Measurements from ENCODE around the gene IRS2. TPM values are rescaled to one million over a fixed set of nuclear protein-coding genes. Genes with fewer than 3 reads are reported as not detected.

IRS2 gene
- polyA plus RNA-seq, 1 of the 3 experiments (the other 2 are of a cell fraction): 7.0 TPM

- no peak for TF ChIP-seq FOXJ3 (CRISPR knock-in tag; IDR thresholded peaks at IDR 0.05)
- TF ChIP-seq FOXM1 (IDR thresholded peaks at IDR 0.05; ENCODE audit: low read depth): no peak
- TF ChIP-seq CTCF (IDR thresholded peaks at IDR 0.05): no peak
- no peak for TF ChIP-seq RCOR1 (IDR thresholded peaks at IDR 0.05; ENCODE audit: low read length)
- TF ChIP-seq RXRA (IDR thresholded peaks at IDR 0.05; ENCODE audit: borderline replicate concordance, low read depth): no peak
- no peak for TF ChIP-seq FOSL2 (IDR thresholded peaks at IDR 0.05; ENCODE audit: borderline replicate concordance, low read depth)
- POLR2A ChIA-PET: no interaction called here
Measured at GRCh38 chr13:109819874-109820273, 33.5 kb upstream of the IRS2 start.

GRCh38 chr13:109818886-109819285 is 32.5 kb upstream of the IRS2 start:
- peaks cover 6% of the 10 kb centered on the region for H3F3A ChIP-seq (replicated peaks; ENCODE audit: insufficient read depth)
- H3K79me2 ChIP-seq (ENCODE audit: insufficient read depth): no peaks in the 10 kb centered on the region
- H3K27ac ChIP-seq (ENCODE audit: low read depth in 2 of 2, low read length in 1 of 2): no peak overlapping the region
- ChIA-PET POLR2A (no interaction called here), CTCF (no interaction called here)
- no peaks in the 10 kb centered on the region for H3K36me3 ChIP-seq (replicated peaks in 1 of 2; ENCODE audit: control insufficient read depth in 1 of 2, insufficient read depth in 2 of 2, low read length in 1 of 2)
- peaks cover 0 to 3% of the 10 kb centered on the region in 2 experiments; a peak in 1 of 4 replicates for H3K4me1 ChIP-seq (ENCODE audit: control insufficient read depth in 1 of 2, insufficient read depth in 2 of 2, low read depth in 1 of 2, low read length in 1 of 2)
- DNase-seq: no peak
- H3K9me3 ChIP-seq: no peaks in the 10 kb centered on the region
- TF ChIP-seq CTCF (IDR thresholded peaks at IDR 0.05): no peak
- no peak for TF ChIP-seq IRF3 (IDR thresholded peaks at IDR 0.05; ENCODE audit: low read depth, low read length)
- TF ChIP-seq MEF2A (IDR thresholded peaks at IDR 0.05; ENCODE audit: borderline replicate concordance, low read depth): no peak
- TF ChIP-seq NFIC (IDR thresholded peaks at IDR 0.05; ENCODE audit: borderline replicate concordance): no peak
- no peak for TF ChIP-seq FOSL2 (IDR thresholded peaks at IDR 0.05; ENCODE audit: borderline replicate concordance, low read depth)
- no peak for TF ChIP-seq SMC3 (IDR thresholded peaks at IDR 0.05; ENCODE audit: low read depth, low read length)
- no peaks in the 10 kb centered on the region for H4K20me1 ChIP-seq (ENCODE audit: insufficient read depth)
- no peak overlapping the region for H3K4me2 ChIP-seq
- H3K27me3 ChIP-seq (ENCODE audit: insufficient read depth): no peaks in the 10 kb centered on the region
- 82% methylated on average over 5 of the region's 5 CpGs for WGBS (ENCODE audit: low lambda C conversion rate)
- no peak overlapping the region for H3K4me3 ChIP-seq (ENCODE audit: low read depth in 2 of 2, low read length in 1 of 2)
- H2AFZ ChIP-seq (ENCODE audit: low read depth): no peak overlapping the region
- H3K9ac ChIP-seq: no peak overlapping the region
- no peaks in the 10 kb centered on the region for H3K9me2 ChIP-seq

More at GRCh38 chr13:109819874-109820273, 33.5 kb upstream of the IRS2 start:
- Histone ChIP-seq H2AFZ (ENCODE audit: low read depth) (no peak overlapping the region), H3K9me2 (no peaks in the 10 kb centered on the region), H4K20me1 (ENCODE audit: insufficient read depth) (no peaks in the 10 kb centered on the region), H3K27ac (ENCODE audit: low read depth in 2 of 2, low read length in 1 of 2) (no peak overlapping the region), H3F3A (replicated peaks; ENCODE audit: insufficient read depth) (peaks cover 6% of the 10 kb centered on the region), H3K4me1 (ENCODE audit: control insufficient read depth in 1 of 2, insufficient read depth in 2 of 2, low read depth in 1 of 2, low read length in 1 of 2) (peaks cover 0 to 3% of the 10 kb centered on the region in 2 experiments; a peak in 1 of 4 replicates), H3K9ac (no peak overlapping the region), H3K36me3 (replicated peaks in 1 of 2; ENCODE audit: control insufficient read depth in 1 of 2, insufficient read depth in 2 of 2, low read length in 1 of 2) (no peaks in the 10 kb centered on the region), H3K9me3 (no peaks in the 10 kb centered on the region), H3K4me2 (no peak overlapping the region), H3K79me2 (ENCODE audit: insufficient read depth) (no peaks in the 10 kb centered on the region), H3K4me3 (ENCODE audit: low read depth in 2 of 2, low read length in 1 of 2) (no peak overlapping the region), H3K27me3 (ENCODE audit: insufficient read depth) (no peaks in the 10 kb centered on the region)
- CTCF ChIA-PET: no interaction called here
- DNase-seq: no peak
- 79% methylated on average over 6 of the region's 6 CpGs for WGBS (ENCODE audit: low lambda C conversion rate)

All from SK-N-SH (cell line).